ENCODE data around the gene OLFML2B.

DNA sequence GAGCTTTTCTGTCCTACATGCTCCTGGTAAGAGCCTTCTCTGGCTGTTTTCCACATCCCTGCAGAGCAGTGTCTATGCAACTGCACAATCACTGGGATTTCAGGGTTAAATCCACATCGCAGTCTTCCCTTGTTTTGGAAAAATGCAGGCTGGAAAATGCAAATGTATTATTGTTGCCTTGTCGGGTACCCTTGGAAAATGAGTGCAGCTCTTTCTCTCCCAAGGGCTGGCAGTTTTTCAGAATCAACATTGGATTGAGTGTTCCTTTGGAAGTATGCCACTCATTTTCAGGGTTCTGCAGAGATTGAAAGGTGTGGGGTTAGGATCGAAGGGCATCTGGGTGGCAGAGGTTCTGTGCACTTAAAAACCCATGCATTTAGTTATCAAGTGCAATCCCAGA is 49.1 kb upstream of the OLFML2B start:
- TF ChIP-seq, protein P1, sequence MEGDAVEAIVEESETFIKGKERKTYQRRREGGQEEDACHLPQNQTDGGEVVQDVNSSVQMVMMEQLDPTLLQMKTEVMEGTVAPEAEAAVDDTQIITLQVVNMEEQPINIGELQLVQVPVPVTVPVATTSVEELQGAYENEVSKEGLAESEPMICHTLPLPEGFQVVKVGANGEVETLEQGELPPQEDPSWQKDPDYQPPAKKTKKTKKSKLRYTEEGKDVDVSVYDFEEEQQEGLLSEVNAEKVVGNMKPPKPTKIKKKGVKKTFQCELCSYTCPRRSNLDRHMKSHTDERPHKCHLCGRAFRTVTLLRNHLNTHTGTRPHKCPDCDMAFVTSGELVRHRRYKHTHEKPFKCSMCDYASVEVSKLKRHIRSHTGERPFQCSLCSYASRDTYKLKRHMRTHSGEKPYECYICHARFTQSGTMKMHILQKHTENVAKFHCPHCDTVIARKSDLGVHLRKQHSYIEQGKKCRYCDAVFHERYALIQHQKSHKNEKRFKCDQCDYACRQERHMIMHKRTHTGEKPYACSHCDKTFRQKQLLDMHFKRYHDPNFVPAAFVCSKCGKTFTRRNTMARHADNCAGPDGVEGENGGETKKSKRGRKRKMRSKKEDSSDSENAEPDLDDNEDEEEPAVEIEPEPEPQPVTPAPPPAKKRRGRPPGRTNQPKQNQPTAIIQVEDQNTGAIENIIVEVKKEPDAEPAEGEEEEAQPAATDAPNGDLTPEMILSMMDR (IDR thresholded peaks at IDR 0.05) = no peak
- TF ChIP-seq POLR2A (IDR thresholded peaks at IDR 0.05) = no peak

Data from Peyer's patch (tissue), 4 donors.